ENCODE results near the gene IGLL5.
"Not testable (repeated sequence)": the region's sequence is repeated elsewhere in the genome, so short reads cannot be mapped to it uniquely, and the experiment has no call there.

Gene IGLL5

DNA sequence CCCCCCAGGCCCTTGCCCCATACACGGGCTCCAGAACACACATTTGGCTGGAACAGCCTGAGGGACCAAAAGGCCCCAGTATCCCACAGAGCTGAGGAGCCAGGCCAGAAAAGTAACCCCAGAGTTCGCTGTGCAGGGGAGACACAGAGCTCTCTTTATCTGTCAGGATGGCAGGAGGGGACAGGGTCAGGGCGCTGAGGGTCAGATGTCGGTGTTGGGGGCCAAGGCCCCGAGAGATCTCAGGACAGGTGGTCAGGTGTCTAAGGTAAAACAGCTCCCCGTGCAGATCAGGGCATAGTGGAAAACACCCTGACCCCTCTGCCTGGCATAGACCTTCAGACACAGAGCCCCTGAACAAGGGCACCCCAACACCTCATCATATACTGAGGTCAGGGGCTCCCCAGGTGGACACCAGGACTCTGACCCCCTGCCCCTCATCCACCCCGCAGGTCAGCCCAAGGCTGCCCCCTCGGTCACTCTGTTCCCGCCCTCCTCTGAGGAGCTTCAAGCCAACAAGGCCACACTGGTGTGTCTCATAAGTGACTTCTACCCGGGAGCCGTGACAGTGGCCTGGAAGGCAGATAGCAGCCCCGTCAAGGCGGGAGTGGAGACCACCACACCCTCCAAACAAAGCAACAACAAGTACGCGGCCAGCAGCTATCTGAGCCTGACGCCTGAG, 13.1 kb downstream of the IGLL5 start:
- not testable (repeated sequence) for DNase-seq (ENCODE audit: low spot score)

GRCh38 chr22:22901578-22902218, 14.1 kb downstream of the IGLL5 start:
- no peak for DNase-seq (ENCODE audit: low spot score)

DNA sequence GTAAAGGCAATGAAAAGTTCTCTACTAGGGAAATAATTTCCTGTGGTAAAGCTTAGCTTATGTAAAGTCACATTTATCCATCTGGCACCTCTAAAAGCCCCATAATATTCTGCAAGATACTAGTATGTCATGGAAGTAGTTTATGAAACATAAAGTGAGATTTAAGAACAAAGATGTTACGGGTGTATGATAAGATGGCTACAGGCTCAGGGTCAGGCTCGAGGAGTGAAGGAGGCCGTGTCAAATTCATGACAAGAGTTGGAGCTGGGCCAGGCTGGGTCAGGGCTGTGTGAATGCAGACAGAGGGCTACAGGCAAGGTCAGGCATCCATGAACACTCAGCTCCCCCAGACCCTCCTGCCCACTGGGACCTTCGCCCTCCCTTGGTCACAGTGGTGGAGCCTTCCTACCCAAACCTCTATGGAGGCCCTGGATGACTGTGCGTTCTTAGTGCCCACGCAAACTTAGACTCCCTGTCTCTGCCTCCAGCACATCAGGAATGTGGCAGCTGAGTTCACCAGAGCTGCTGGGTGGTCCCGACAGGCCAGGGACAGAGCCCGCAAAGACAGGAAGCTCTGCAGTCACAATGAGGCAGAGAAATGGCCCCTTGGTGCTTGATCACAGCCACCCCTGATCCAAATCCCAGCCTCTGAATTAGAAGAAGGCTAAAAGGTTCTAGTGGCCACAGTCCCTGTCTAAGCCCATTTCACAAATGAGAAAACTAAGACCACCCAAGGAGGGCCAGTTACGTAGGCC, 14.8 kb downstream of the IGLL5 start:
- DNase-seq (ENCODE audit: low spot score), result no peak

DNA sequence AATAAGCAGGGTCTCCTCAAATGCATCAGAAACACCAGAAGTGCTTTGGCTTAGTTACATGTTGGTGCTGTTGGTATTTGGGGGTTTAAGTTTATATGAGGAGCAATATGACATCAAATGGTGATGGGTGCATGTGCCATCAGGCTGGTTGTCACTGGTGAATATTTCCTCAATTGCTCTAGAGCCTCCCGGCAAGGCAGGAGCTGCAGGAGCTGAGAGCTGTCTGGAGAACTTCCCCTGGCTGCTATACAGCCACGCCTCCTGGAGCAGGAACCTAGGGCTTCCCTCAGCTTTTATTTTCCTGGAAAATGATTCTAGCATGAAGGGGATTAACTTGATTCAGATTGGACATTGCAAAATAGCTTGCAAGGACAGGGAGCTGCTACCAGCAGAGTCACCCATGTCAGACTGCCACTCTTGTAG, 15.8 kb downstream of the IGLL5 start:
- DNase-seq (ENCODE audit: low spot score), result no peak

- DNase-seq (ENCODE audit: low spot score), result not testable (repeated sequence)
Observed at GRCh38 chr22:22903781-22904192, 16.2 kb downstream of the IGLL5 start.

GRCh38 chr22:22904736-22905135, 17.1 kb downstream of the IGLL5 start:
- DNase-seq (ENCODE audit: low spot score), result not testable (repeated sequence)

- not testable (repeated sequence) for DNase-seq (ENCODE audit: low spot score)
Observed at GRCh38 chr22:22906391-22906790, 18.8 kb downstream of the IGLL5 start.

- no peak for DNase-seq (ENCODE audit: low spot score)
Observed at GRCh38 chr22:22906907-22907550, 19.4 kb downstream of the IGLL5 start.

GRCh38 chr22:22907551-22908494, 20.2 kb downstream of the IGLL5 start:
- no peak for DNase-seq (ENCODE audit: low spot score)

DNA sequence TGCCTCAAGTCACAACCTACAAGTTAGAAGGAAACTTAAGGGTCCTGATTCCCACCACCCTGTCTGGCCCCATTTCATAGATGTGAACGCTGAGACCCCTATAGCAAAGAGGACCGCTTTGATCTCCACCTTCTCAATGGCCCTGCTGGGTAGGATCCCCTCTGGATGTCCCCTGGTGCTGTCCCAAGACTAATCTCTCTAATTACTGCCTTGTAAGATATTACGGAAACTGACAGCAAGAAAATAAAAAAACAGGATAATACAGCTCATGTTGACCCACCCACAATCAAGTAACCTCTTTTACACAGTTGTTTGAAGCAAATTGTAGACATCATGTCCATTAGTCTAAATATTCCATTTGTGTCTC, 20.9 kb downstream of the IGLL5 start:
- DNase-seq (ENCODE audit: low spot score), result no peak

DNA sequence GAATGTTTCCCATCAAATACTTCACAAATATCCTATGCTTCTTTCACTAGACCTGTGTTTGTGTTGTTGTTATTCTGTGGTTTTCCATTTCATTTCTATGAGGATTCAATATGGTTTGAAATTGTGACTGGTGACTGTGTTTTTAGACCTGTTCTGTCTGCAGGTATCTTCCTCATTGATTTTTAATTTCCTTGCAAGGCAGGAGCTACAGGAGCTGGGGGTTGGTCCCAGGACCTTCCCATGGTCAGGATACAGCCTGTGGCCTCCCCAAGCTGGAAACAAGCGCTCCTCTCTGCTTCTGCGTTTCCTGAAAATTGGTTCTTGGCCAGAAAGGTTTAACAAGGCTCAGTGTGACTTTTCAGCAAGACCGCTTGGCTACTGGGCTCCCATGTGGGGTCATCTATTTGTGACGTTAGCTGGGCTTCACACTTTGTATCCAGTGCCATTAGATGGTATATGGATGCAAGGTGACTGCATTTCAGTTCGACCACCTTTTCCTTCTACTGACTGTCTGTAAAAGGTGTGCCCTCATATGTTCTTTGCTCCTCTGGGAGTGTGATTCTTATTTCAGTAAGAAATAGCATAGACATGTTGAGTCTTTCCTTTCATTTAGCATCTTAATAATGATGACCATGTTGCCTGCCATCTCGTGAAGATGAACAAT, 21.5 kb downstream of the IGLL5 start:
- no peak for DNase-seq (ENCODE audit: low spot score)

DNA sequence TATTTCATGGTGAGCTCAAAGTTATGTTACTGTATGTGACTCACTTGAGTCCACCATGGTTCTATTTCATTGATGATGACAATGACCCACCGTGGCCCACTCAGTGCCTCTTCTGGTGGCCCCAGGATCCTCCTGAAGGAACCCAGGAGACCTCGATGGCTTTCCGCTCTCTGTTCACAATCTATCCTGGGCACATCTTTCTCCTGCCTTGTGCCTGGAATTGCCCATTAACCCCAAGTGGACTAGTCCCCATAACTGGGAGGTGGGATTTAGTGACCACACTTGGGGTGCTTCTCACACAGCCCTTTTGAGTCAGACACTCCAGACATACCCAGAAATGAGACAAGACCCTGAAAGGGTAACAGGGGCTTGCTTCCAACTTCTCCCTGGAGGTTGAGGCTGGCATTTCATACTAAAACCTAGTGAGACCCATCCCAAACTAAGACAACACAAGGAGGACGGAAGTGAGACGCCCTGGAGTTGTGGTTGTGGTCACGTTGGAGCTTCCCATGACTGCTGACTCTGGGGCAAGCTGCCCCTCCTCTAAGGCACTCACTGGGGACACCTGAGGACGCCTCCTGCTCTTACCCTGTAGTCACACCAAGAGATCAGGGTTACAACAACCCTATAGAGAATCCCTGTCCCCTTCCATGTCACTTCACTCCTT, 22.1 kb downstream of the IGLL5 start:
- no peak for DNase-seq (ENCODE audit: low spot score)

- no peak for DNase-seq (ENCODE audit: low spot score)
Observed at GRCh38 chr22:22910272-22911240, 22.9 kb downstream of the IGLL5 start.

- DNase-seq (ENCODE audit: low spot score), result no peak
Observed at GRCh38 chr22:22911327-22912134, 23.9 kb downstream of the IGLL5 start.

DNA sequence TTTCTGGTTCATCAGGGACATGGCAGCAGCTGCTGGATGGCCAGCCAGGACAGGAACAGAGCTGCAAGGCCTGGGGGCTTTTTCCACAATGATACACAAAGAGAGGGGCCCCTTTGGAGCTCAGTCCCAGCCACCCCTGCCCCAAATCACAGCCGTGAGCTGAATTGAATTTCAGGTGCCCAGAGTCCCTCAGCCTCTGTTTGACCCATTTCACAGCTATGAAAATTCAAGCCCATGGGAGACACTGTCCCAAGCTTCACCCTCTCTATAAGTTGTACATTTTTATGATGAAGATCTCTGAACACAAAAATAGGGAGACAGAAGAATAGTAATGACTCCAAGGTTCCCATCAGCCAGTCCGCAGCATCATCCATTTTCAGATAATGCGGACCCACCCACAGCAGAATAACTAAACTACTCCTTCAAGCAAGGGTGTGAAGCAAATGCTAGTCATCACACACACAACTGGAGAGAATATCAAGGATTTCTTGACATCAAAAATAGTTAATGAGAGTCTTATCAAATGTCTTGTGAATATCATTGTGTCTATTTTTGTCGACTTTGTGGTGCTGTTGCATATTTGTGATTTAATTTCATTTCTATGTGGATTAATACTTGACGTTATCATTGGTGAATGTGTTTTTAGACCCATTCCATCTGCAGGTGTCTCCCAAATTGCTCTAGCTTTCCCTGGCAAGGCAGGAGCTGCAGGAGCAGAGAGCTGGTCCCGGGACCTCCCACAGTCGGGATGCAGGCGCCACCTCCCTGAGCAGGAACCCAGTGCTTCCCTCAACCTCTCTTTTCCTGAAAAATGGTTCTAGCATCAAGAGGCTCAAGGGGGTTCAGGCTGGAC, 24.7 kb downstream of the IGLL5 start:
- DNase-seq (ENCODE audit: low spot score), result no peak

DNA sequence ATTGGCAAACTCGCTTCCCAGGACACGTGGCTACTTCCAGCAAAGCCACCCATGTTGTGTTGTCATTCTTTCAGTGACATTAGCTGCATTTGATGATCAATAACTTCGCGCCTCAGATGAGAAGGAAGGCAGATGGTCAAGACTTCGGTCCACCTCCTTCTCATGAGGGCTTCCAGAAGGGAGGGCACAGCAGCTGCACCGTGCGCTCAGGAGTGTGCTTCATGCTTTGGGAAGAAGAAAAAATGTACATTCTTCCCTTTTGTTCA, 25.3 kb downstream of the IGLL5 start:
- DNase-seq (ENCODE audit: low spot score), result no peak

DNA sequence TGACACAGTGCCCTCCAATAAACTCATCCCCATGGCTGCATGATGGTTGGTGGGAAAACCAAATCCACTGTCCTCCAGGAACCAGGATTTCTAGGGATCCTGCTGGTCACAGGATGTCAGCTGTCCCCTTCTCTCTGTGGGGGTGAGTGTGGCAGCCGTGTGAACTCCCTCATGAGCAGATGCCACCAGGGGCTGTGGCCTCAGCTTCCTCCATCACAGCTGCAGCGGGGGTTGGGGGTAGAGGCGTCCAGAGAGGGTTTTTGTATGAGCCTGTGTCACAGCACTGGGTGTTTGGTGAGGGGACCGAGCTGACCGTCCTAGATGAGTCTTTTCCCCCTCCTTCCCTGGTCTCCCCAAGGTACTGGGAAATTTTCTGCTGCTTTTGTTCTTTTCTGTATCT, 26.4 kb downstream of the IGLL5 start:
- no peak for DNase-seq (ENCODE audit: low spot score)

Measured in hepatic stellate cell (primary cell).